ENCODE data around the gene ZNF618.
"Not testable (repeated sequence)": the region's sequence is repeated elsewhere in the genome, so short reads cannot be mapped to it uniquely, and the experiment has no call there.

Gene ZNF618

DNA sequence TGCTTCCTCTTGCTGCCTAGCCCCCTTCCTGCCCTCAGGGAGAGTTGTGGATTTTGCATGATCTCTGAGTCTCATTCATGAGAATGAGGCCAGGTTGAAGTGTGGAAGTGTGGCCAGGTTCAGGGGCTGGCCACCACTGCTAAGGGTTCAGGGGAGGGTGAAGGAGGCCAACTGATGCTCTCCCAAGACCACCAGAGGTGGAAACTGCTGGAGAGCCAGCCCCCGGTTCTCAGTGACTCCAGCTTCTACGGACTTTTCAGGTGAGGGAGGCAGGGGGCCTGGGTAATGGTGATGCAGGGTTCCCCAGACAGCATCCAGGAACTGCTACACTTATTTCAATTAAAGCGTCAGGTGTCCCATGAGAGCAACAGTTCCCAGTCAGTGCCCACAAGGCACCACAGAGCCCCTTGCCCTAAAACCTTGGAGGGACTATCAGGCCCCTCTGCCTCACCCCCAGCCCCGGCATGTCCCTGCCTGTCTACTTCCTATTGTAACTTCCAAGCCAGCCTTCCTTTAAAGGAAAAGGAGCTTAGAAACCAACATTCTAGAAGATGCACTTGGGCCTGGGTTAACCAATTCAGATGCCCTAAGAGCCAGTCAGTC, 151.9 kb downstream of the ZNF618 start:
- no peak for DNase-seq

DNA sequence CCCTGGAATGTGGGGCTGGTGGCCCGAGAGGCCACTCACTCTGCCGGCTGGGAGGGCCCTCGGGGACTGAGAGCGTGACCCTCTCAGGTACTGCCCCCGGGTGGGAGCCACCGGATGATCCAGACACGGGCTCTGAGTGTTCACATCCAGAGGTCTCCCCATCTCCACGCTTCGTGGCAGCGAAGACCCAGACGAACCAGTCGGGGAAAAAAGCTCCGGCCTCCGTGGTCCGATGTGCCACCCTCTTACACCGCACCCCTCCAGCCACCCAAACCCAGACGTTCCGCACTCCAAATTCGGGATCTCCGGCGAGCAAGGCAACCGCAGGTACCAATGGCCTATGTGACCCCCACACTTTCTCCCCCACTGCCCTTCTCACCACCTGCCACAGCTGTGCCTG, 152.5 kb downstream of the ZNF618 start:
- no peak for DNase-seq

DNA sequence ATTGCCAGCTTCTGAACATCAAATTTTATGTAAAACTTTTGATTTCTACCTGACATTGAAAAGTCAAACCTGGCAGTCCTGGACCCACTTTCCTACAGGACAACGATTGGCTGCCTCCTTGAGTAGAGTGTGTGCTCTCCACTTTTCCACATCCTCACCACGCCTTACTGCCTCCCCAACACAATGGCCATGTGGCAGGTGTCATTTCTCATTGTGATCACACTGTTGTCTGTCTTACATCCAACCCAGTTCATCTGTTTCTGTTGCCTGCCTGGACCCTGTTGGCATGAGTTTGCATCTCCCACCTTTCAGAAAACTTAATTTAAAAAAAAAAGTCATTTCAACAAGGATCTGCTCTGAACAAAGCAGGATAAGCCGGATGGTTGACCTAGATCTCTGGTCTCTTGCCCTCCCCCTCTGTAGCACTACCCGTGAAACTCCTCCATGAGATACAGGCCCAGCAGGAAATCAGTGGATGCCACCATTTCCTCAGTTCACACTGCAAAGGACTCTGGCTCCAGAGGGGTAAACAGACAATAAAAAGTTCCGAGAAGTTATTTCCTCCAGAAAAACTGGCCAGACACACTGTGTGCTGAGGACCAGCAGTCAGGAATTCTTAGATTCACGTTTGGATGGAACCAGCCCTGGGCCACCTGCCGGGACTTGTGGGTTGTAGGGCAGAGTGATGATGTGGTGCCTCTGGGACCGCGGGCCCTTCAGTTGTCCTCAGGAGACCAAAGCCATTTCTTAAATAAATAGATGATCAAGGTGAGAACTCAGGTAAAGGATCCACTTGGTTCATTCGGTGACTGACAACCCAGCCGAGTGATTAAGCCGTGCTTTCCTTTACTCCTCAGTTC, 153.4 kb downstream of the ZNF618 start:
- DNase-seq, result no peak

DNA sequence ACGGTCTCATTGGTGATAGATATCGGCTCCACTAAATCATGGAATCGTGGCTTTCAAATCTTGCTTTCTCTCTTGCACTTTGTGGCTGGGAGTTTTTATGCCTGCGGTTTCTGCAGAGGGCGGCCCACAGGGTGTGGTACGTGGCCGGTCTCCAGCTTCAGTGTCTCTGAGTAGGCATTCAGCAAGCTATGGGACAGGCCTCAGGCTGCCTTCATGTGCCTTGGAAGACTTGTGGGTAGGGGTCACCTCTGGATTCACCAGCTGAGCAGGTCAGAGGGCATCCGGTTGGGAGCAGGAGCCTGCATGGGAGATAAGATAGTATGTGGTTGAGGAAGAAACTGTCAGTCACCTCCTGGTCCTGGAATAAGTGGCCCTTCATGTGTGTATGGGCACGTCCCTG, 154.3 kb downstream of the ZNF618 start:
- no peak for DNase-seq

DNA sequence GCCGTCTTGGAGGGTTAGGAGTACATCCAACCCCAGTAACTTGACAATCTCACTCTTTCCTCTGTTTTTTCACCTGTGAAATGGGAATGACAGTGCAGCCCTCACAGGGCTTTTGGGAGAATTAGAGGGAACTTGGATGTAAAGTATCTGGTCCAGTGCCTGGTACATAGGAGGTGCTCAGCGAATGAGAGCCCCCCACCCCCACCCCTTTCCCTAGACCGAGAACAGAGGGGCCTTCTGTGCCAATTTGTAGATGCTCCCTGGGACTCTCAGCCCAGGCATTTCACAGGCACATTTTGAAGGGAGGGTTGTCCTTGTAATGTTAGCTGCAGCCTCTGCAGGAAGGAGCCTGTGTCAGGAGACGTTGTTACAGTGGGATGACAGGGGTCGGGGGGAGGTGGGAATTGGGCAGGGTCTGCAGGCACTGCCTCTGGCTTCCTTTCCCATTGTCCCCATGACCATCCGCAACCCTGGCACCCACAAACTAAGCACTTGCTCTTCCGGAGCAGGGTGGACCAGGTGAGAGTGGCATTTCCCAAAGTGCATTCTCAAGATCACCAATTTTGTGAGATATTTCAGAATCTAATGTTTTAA, 155.0 kb downstream of the ZNF618 start:
- DNase-seq, result no peak

DNA sequence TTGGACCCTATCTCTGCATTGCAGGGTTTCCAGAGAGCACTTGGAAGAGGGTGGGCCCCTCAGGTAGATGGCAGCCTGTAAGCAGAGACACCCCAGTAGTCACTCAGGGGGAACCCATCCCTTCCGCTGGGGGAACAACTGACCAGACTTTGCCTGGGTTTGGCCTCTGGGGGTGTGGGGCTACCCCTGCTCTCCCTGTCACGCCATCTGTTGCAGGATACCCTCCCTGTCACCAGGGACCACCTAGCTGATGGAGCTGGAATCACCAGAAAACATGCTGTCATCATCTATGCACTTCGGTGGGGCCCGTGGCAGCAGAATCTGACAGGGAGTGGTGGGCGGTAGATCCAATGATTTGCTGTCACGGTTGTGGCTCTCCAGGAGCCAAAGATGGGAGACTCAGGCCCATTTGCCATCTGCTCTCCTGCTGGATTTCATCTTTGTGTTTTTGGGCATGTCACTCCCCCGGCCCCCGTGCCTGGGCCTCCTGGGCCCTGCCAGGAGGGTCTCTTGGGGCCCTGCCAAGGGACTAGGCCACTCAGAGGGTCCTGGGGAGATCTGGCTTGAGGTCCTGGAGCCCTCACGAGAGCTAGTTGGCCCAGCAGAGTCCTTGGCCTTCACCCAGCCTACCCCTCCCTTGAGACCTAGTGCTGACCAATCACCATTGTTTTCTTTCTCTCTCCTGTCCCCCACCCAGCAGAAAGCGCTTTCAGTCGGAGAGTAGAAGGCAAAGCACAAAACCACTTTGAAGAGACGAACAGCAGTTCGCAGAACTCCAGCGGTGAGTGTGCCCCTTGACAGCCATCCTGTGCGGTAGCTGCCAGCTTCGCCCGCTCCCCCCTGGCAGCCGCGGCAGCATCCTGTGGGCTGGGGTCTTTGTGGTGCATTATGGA, 156.1 kb downstream of the ZNF618 start:
- no peak for DNase-seq

DNA sequence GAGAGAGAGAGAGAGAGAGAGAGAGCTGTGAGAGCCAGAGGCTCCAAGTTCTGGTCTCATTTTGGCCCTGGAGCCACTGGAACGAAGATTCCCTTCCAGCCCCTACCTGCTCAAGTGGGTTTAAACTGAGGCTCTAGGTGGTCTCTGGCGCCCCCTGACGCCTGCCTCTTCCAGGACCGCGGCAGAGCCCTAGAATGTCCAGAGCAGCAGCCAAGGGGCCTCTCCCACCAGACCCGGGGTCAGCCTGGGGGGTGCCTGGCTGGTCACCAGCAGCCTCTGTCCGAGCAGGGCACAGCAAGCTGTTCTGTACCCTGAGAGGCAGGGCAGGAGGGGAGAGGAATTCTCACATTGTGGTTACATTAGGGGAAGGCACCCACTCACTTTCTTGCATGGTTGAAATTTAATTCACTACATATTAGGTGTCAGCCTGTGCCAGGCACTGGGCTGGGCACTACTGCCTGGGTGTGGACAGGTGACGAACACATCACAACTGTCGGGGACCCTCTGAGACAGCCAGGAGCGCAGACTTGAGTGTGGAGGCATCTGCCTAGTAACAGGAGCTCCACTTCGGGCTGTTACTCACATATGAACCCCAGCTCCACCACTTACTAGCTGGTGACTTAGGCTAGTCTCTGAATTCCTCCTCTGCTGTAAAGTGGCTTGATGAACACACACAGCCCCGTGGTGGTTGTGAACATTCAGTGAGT, 157.4 kb downstream of the ZNF618 start:
- DNase-seq, result no peak

DNA sequence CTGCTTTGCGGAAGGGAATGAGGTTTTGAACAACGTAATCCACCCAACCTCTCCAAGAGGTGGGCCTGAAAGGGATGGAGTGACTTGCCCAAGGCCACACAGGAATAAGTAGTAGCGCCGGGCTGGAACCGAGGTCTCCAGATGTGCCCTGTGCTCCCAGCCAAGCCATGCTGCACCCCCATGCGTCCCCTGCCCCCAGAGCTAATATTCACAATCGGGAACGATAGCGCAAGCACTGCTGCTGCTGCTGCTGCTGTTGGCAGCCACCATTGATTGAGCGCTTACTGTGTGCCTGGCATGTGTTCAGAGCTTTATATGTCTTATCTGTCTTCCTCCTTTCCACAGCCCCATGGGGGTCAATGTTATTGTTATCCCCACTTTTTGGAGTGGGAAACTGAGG, 158.1 kb downstream of the ZNF618 start:
- DNase-seq, result no peak

DNA sequence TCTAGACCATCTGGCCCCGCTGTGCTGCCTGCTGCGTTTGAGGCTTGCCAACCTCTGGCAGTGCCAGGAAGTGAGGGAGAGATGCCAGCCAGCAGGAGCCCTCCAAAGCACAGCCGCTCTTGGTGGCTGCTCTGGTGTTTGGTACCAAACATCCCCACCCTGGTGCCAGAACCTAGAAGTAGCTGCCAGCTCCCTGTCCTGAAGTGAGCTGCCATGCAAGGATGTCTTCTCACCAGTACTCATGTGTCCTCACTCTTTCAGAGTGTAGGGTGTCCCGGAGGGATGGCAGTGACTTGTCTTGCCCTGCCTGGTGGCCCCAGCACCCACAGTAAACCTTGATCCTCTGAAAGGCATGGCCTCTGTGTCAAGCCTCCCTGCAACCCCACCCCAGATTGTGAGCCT, 158.6 kb downstream of the ZNF618 start:
- no peak for DNase-seq

DNA sequence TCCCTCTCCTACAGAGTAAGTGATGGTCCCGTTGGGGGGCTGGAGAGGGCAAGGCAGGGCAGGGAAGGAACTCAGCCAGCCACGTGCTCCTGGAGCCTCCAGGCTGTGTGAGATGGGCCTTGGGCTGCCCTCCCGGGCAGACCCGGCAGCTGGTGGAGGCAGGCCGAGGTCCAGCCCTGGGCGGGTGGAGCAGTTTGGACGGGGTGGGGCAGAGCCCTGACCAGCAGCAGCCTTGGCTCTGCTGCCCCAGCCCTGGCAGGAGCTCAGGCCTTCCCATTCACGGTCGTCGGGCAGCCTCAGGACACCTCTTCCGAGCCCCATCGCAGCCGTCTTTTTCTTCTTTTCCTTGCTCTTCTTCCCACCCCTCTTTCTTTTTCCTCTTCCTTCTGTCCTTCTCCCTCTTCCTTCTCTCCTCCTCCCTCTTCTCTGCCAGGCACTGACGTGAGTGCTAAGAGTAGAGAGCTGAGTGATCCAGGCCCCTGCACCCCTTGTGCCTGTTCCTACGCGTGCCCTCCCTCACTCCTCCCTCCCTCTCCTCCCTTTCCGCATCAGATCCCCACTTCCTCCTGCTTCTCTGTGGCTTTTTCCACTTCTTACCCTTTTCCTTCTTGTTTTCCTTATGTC, 159.2 kb downstream of the ZNF618 start:
- no peak for DNase-seq

DNA sequence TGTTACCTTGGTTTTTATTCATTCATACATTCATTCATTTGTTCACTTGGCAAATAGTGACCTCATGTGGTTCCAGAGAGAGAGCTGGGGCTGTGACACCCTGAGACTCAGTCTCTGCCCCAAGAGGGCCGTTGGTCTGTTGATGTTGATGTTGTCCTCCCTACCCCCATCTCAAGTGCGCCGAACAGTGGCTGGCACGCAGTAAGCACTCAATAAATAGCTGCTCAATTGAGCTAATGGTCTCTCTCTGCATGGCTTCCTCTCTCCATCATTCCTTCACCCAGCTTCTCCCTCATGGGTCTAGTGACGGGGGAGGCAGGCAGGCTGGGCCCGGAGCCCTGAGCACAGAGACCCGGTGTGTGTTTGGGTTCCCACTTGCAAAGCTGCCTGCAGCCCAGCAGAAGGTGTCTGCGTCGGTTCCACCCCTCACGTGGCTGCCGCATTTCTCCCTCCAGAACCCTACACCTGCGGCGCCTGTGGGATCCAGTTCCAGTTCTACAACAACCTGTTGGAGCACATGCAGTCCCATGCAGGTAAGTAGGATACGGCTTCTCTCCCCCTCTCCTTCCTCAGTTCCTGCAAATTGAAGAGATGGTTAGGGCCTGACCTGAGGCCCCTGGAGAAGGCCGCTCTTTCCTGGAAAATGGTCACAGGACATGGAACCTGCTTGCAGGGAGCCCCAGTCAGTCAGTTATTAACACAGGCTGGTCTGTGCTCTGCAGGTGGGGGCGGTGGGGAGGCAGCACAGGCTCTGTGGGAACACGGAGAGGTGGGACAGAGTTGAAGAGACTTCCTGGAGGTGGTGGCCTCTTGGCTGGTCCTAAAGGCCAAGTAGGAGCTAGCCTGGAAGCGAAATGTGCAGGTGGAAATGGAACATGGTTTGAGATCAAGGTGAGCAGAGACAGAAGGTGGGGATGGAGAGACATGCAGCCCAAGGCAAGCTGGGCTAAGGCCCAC, 160.0 kb downstream of the ZNF618 start:
- no peak for DNase-seq

DNA sequence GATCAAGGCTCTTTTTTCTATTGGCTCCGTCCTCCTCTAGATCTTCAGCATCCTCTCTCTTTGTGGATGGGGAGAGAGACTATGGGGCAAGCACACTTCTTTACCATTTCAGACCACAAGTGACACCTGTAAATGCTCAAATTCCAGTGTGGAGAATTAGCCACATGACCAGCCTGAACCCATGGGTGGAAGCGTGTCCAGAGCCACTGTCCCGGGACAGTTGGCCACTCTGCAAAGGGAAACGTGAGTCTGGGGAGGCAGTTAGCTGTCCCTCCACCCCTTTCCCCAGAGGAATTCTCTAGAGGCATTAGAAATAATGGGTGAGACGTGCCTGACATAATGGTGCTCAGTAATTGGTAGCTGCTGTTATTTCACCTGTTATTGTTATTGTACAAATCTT, 161.1 kb downstream of the ZNF618 start:
- DNase-seq, result no peak

DNA sequence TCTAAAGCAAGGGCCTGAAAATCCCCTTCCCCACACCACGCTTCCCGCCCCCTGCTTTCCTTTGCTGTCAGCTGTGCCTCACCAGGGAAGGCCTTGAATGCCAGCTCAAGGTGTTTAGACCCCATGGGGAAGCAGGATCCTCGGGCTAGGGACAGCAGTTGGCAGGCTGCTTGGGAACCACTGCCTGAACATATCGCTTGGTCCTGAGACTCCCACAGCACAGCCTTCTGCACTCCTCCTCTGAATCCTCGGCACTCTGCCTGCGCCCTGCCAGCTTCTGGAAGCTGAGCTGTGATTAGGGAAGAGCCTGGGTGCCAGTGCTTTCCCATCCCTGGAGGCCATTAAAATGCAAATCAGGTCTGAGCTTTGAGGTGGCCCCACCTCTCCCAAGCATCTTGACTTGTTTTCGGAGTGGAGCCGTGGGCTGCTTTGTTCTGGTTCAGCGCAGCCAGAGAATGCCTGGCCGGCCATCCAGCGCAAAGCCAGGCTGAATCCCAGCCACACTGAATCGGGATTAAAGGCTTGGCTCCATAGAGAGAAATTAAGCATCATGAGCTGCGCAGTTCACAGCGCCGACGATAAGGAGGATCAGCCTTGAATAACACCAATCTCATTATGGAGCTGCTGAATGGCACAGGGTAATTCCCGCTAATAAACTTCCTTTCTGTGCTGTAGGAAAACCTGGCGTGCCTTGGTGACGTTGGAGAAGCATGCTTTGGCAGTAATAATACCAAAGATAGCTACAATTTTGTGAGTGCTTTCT, 162.0 kb downstream of the ZNF618 start:
- no peak for DNase-seq

DNA sequence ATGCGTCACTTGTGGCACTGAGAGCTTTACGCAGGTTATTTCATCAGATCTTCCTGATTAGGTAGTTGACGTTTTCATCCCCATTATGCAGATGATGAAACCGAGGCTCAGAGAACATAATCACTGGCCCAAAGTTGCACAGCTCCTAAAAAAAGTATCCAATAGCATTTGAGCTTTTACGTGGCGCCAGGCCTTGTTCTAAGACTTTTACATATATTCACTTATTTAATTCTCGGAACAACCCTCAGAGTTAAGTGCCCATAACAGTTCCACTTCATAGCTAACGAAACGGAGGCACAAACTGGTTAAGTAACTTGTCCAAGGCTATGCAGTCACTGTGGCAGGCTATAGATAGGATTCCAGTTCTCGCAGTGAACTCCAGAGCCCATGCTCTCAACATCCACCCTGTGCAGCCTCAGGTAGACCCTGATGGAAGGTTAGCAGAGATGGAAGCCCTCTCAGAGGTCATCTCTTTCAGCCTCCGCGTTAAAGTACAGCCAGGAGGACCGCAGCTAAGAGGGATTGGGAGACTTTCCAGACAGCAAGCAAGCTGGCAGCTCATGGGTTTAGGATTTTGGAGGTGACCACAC, 162.7 kb downstream of the ZNF618 start:
- no peak for DNase-seq

DNA sequence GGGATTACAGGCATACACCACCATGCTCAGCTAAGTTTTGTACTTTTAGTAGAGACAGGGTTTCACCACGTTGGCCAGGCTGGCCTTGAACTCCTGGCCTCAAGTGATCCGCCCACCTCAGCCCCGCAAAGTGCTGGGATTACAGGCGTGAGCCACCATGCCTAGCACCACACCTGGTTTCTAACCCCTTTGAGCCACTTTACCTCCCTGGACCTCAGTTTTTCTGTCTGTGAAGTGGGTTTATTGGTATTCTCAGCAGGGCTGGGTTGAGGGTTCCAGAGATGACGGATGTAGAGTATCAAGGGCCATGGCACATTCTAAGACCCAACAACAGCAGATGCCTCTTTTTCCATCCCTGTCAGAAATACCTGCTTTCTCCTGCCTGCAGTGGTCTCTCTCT, 163.4 kb downstream of the ZNF618 start:
- DNase-seq, result no peak

DNA sequence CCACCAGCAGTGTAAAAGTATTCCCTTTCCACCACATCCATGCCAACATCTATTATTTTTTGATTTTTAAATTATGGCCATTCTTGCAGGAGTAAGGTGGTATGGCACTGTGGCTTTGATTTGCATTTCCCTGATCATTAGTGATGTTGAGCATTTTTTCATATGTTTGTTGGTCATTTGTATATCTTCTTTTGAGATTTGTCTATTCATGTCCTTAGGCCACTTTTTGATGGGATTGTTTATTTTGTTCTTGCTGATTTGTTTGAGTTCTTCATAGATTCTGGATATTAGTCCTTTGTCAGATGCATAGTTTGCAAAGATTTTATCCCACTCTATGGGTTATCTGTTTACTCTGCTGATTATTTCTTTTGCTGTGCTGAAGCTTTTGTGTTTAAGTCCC, 167.6 kb downstream of the ZNF618 start:
- not testable (repeated sequence) for DNase-seq

DNA sequence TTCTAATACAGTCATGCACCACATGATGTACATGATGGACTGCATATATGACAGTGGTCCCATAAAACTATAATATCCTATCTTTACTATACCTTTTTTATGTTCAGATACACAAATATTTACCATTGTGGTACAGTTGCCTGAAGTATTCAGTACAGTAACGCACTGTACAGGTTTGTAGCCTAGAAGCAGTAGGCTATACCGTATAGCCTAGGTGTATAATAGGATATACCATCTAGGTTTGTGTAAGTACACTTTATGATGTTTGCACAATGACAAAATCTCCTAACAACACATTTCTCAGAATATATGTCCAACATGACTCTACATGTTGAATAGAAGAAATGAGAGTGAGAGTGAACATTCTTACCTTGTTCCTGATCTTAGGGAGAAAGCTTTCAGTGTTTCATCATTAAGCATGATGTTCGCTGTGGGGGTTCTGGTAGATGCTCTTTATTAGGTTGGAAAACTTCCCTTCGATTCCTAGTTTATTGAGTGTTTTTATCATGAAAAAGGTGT, 170.2 kb downstream of the ZNF618 start:
- DNase-seq, result no peak

DNA sequence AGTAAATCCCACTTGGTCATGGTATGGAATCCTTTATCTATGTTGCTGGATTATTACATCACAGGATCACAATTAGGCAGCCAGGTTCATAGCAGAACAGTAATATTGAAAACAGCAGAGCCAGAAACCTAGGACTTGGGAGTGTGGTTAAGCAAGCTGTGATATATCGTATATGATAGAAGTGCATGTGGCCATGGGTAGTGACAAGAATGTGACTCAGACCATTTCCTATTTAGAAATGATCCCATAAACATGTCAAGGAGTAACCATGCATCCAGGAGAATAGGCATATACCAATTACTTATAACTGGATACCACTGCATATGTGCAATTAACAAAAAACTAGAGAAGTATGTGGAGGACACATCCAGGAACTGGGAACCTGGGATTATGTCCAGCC, 170.8 kb downstream of the ZNF618 start:
- no peak for DNase-seq

DNA sequence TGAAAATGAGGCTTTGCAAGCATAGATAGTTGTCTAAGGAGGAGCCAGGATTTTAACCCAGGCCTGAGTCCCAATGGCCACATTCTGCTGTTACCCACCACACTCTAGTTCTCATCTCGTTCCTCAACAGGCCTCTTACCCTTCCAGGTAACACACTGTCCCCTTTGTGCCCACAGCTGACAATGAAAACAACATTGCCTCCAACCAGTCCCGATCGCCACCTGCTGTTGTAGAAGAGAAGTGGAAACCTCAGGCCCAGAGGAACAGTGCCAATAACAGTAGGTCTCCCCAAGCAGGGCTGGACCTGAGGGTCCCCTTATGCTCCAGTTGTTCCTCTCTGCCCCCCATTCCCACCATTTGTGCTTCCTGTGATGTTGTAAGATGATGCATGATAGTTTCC, 171.6 kb downstream of the ZNF618 start:
- no peak for DNase-seq
